Measurements from ENCODE around the gene CNOT11. TPM values are rescaled to one million over a fixed set of nuclear protein-coding genes. Genes with fewer than 3 reads are reported as not detected.

Gene CNOT11
- total RNA-seq, 4 donors from 2014 or later, result 46.4 to 82.9 (median 48.1) TPM

- DNase-seq, result no peak
- Histone ChIP-seq H3K9me3 (no peaks in the 10 kb centered on the region), H3K4me1 (peaks cover 0 to 16% (median 5%) of the 10 kb centered on the region in 4 donors), H3K36me3 (peaks cover 0 to 35% (median 0%) of the 10 kb centered on the region in 3 donors), H3K27me3 (no peaks in the 10 kb centered on the region), H3K27ac (no peak overlapping the region), H3K4me3 (no peak overlapping the region)
- no peak for TF ChIP-seq POLR2A (IDR thresholded peaks at IDR 0.05)
- TF ChIP-seq, protein P1, sequence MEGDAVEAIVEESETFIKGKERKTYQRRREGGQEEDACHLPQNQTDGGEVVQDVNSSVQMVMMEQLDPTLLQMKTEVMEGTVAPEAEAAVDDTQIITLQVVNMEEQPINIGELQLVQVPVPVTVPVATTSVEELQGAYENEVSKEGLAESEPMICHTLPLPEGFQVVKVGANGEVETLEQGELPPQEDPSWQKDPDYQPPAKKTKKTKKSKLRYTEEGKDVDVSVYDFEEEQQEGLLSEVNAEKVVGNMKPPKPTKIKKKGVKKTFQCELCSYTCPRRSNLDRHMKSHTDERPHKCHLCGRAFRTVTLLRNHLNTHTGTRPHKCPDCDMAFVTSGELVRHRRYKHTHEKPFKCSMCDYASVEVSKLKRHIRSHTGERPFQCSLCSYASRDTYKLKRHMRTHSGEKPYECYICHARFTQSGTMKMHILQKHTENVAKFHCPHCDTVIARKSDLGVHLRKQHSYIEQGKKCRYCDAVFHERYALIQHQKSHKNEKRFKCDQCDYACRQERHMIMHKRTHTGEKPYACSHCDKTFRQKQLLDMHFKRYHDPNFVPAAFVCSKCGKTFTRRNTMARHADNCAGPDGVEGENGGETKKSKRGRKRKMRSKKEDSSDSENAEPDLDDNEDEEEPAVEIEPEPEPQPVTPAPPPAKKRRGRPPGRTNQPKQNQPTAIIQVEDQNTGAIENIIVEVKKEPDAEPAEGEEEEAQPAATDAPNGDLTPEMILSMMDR (IDR thresholded peaks at IDR 0.05), result no peak
Observed at GRCh38 chr2:101296371-101296770, 43.7 kb downstream of the CNOT11 start.

DNA sequence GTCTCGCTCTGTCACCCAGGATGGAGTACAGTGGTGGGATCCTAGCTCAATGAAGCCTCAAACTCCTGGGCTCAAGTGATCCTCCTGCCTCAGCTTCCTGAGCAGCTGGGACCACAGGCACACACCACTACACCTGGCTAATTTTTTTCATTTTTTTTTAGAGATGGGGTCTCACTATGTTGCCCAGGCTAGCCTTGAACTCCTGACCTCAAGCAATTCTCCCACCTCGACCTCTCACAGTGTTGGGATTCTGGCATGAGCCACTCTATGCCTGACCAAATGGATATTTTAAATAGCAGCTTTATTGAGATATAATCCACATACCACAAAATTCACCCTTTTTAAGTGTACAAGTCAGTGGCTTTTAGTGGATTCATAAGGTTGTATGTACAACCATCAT, 44.7 kb downstream of the CNOT11 start:
- no peak overlapping the region for H3K4me3 ChIP-seq
- H3K27me3 ChIP-seq, result no peaks in the 10 kb centered on the region
- no peaks in the 10 kb centered on the region for H3K9me3 ChIP-seq
- peaks cover 0 to 26% (median 0%) of the 10 kb centered on the region in 3 donors for H3K36me3 ChIP-seq
- no peak for DNase-seq
- H3K4me1 ChIP-seq, result peaks cover 0 to 19% (median 5%) of the 10 kb centered on the region in 4 donors
- H3K27ac ChIP-seq, result no peak overlapping the region
- TF ChIP-seq, protein P1 (IDR thresholded peaks at IDR 0.05), result no peak
- no peak for TF ChIP-seq POLR2A (IDR thresholded peaks at IDR 0.05)

DNA sequence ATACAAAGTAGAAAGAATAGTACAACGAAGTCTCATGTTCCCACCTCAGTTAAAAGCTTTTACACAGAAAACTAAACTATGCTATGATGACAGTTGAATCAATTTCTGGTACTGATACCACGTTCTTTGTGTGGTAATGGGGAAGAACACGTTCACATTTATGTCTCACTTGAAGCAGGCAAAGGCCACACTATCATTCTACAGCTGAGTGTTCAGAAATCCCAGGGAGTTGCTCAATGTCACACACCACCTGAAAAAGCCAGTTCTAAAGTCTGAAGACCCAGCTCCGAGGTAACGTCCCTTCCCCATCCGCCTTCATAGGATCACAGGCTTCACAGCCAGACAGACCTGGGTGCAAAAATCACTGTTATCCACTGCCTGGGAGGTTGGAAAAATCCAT, 46.9 kb downstream of the CNOT11 start:
- Histone ChIP-seq H3K27ac (no peak overlapping the region), H3K4me1 (peaks cover 0 to 29% (median 5%) of the 10 kb centered on the region in 4 donors), H3K4me3 (no peak overlapping the region), H3K27me3 (no peaks in the 10 kb centered on the region), H3K9me3 (no peaks in the 10 kb centered on the region), H3K36me3 (peaks cover 0 to 7% (median 0%) of the 10 kb centered on the region in 3 donors)
- TF ChIP-seq, protein P1 (IDR thresholded peaks at IDR 0.05), result no peak
- TF ChIP-seq POLR2A (IDR thresholded peaks at IDR 0.05), result no peak
- DNase-seq, result no peak

GRCh38 chr2:101300164-101300563, 47.5 kb downstream of the CNOT11 start:
- TF ChIP-seq, protein P1 (IDR thresholded peaks at IDR 0.05), result no peak
- no peak for TF ChIP-seq POLR2A (IDR thresholded peaks at IDR 0.05)
- H3K9me3 ChIP-seq, result no peaks in the 10 kb centered on the region

DNA sequence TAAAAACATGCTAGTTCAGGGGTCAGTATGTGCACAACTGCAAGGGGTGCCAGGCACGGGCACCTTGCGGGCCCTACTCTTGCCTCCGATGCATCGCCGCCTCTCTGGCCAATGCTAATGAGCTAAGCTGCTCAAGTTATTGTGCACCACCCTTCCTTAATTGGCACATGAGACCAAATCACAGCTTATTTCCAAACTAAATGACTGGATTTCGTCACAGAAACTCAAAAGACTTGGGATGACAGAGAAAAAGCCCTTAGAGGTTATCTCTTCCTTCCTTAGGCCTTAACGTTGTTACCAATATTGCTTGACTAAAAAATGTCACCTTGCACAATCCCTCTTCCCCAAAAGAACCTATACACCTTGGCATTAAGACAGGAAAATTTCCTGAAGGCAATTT, 48.1 kb downstream of the CNOT11 start:
- Histone ChIP-seq H3K4me3 (no peak overlapping the region), H3K4me1 (peaks cover 0 to 36% (median 5%) of the 10 kb centered on the region in 4 donors), H3K27me3 (no peaks in the 10 kb centered on the region), H3K27ac (no peak overlapping the region), H3K36me3 (peaks cover 0 to 3% (median 0%) of the 10 kb centered on the region in 3 donors), H3K9me3 (no peaks in the 10 kb centered on the region)
- no peak for DNase-seq
- TF ChIP-seq POLR2A (IDR thresholded peaks at IDR 0.05), result no peak
- TF ChIP-seq, protein P1 (IDR thresholded peaks at IDR 0.05), result no peak

More at GRCh38 chr2:101300164-101300563, 47.5 kb downstream of the CNOT11 start:
- Histone ChIP-seq H3K27ac (no peak overlapping the region), H3K36me3 (peaks cover 0 to 3% (median 0%) of the 10 kb centered on the region in 3 donors), H3K4me3 (no peak overlapping the region), H3K27me3 (no peaks in the 10 kb centered on the region), H3K4me1 (peaks cover 0 to 32% (median 5%) of the 10 kb centered on the region in 4 donors)
- DNase-seq, result no peak

- Histone ChIP-seq H3K36me3 (peaks cover 0 to 3% (median 0%) of the 10 kb centered on the region in 3 donors), H3K4me1 (peaks cover 0 to 43% (median 5%) of the 10 kb centered on the region in 4 donors), H3K4me3 (no peak overlapping the region), H3K9me3 (no peaks in the 10 kb centered on the region), H3K27me3 (no peaks in the 10 kb centered on the region), H3K27ac (no peak overlapping the region)
- DNase-seq, result no peak
- TF ChIP-seq POLR2A (IDR thresholded peaks at IDR 0.05), result no peak
- TF ChIP-seq, protein P1 (IDR thresholded peaks at IDR 0.05), result no peak
Observed at GRCh38 chr2:101302016-101302415, 49.3 kb downstream of the CNOT11 start.
